HuH-7.5 (cell line): ENCODE results near the gene KDELR1.
A peak's percentile ranks its signal among the peaks of the same experiment; 100 is the strongest.
"Not testable (repeated sequence)": the region's sequence is repeated elsewhere in the genome, so short reads cannot be mapped to it uniquely, and the experiment has no call there.

ENCODE experiments used
- DNase-seq: peaks from one replicate; pipeline ENCODE4 v3.0.0; 2011; ENCODE audit warnings: low spot score

Gene KDELR1

DNA sequence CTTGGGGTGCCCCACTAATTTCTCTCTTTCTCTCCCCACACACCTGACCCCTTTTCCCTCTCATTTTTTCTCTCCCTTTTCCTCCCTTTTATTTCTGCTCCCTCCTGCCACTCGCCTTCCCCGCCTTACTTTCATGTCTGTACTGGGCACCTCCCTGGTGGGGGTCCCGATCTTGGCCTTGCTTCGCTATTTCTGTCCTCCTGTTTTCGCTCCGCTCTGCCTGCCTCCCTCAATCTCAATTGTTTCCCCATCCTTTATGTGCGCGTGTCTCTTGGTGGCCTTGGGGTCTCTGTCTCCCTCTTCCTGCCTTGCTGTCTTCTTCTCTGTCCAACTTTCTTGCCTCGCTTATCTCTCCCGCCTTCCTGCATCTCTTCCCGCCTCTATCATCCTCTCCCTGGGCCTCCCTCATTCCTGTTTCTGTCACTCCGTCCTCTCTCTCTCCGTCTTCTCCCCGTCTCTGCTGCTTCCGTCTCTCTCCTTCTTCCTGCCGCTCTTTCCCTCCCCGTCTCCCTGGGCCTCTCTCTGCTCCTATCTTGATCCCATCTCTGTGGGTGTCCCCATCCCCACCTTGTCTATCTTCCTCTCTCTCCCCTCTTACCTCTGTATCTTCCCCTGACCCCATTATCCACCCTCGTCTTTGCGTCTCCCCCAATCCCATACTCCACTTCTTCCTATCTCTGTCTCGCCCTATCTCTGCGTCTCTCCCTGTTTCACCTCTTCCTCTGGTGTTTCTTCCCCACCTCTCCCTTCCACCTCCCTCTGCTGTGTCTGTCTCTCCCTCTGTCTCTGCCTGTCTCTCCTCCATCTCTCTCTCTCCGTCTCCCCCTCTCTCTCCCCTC lies 6.1 kb upstream of the KDELR1 start:
- peak; percentile 37 for DNase-seq

DNA sequence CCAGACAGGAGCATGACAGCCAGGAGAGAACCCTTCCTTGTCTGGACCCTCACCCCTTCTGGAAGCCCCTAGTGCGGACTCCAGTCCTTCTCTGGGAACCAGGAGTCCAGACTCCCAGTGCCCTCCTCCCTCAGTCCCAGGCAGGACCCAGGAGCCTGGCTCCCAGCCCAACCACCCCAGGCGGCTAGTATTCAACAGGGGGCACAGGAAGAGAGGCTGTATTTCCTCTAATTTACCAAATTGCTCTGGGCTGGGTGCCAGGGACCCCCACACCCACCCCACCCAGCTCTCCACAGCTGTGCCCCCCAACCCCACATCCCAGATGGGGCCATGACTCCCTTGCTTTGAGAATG lies 5.4 kb upstream of the KDELR1 start:
- DNase-seq = no peak

DNA sequence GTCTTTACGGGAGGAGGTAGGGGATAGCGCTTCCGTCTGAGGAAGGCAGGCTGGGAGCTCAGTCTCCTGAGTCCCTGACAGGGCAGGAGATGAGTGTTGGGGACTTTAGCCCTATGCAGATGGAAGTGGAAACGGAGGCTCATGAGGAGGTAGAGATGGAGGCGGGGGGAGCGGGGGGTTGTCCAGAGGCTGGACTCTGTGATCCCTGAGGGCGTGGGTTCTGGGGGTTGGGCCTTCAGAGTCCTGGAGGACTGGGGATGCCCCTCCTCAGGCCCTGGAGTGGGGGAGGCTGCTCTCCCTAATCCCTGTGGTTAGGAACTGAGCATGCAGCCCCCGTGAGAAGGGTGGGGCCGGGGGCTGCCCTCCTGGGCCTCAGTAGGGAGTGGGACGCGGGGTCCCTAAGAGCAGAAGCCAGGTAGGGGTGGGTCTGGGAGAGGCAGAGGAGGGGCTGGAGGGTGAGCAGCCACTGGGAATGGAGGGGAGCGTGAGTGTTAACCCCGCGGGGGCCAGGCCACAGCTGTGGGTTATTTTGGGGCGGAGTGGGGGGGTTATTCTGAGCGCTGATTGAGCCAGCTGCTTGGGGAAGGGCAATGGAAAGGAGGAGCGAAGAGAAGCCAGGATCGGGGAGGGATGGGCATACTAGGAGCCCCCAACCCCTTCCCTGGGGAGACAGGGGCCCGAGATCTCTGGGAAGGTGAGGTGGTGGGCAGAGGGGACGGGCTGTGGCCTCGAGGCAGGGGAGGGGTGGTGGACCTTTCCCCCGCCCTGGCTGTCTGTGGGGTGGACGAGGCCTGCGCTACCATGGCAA lies 4.9 kb upstream of the KDELR1 start:
- DNase-seq = peak; percentile 38

DNA sequence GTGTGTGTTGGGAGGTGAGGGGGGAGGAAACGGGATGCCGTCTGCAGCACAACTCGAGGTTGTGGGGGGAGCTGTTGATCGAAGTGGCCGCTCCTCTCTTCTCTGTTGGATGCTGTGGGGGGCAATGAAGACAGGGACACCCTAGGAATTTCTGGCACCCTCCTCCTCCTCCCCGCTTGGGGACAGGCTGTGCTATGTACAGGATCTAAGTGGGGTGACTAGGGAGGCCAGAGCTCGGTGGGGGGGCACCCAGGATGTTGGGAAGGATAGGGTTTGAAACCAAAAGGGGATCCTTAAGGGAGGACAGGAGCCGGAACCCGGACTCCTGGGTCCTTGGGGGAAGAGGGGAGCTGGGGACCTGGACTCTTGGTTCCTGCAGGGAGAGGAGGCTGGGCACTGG lies 4.1 kb upstream of the KDELR1 start:
- no peak for DNase-seq

DNA sequence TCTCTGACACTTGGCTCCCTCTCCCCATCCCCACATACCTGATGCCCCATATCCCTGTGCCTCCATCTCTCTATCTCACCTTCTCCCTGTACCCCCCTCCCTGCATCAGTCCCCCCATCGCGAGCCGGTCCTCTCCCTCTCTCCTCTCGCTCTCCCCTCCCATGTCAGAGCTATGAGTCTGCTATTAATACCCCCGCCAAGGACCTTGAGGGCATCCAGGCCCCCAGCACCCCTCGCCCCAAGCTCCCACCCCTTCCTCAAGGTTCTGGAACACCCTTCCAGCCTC lies 3.8 kb upstream of the KDELR1 start:
- peak; percentile 22 for DNase-seq

DNA sequence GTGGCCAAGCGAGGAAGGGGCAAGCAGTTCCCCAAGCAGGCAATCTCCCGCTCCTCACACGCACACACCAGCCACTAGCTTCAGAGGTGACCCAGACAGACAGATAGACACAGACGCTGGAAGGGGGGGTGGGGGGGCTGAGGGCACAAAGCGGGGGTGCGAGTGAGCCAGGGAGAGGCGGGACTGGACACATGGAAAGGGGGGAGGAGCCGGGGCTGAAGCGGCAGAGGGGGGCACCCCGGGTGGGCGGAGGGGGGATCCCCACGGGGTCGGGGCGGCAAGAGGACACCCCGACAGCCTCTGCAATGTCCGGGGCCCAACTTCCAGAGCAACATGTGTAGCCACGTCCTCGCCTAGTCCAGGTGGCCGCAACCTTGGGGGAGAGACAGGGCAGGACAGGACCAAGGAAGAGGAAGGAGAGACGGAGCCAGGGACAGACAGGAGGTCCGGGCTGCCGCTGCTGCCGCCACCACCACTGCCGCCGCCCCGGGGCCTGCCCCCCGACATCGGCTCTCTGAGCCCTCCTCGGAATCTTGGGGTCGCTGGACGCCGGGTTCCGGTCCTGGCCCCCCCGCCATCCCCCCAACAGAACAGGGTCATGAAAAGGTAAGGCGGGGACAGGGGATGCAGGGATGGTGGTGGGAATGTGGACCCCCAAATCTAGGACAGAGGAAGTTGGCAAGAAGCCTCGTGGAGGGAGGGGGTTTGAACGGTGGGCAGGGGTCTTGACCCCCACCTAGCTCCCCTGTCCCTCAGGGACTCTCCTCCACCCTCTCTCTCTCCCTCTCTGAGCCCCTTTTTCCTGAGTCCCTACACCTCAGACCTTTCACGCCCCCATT lies 3.2 kb upstream of the KDELR1 start:
- DNase-seq = peak; percentile 30

DNA sequence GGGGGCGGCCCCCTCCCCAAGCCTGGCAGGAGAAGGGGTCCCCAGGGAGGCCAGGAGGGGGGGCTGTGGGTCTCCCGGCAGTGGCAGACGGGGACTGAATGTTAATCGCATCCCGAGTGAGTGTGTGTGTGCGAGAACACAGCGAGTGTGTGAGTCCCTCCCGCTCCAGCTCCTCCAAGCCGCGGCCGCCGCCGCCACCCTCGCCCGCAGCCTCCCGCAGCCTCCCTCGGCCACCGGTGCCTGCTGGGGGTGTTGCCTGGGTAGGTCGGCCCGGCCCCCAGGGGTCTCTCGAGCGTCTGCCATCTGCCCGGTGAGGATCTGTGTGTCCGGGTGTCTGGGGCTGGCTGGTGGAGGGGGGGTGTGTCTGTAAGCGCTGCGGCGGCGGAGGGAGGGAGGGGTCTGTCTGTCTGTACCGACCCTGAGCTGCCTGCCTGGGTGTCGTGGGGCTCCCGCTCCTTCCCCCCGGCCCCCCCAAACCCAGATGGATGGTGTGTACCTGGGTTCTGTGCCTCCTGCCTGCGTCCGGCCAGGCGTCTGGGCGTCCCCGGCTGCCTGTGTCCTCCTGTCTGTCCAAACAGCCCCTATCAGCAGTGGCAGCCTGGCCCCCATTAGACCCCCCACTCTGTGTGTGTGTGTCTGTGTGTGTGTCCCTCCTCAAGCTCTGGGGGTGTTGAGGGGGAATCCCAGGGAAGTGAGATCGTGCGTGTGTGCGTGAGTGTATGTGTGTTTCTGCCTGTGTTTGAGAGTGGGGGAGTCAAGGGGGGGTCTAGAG lies 2.4 kb upstream of the KDELR1 start, which contains the start of gene GRIN2D:
TSS of gene GRIN2D (plus strand) at position 110 of the 772 bp plus-strand sequence. CDS start 4,725 bp downstream, outside the sequence.
- DNase-seq = peak; percentile 61

DNA sequence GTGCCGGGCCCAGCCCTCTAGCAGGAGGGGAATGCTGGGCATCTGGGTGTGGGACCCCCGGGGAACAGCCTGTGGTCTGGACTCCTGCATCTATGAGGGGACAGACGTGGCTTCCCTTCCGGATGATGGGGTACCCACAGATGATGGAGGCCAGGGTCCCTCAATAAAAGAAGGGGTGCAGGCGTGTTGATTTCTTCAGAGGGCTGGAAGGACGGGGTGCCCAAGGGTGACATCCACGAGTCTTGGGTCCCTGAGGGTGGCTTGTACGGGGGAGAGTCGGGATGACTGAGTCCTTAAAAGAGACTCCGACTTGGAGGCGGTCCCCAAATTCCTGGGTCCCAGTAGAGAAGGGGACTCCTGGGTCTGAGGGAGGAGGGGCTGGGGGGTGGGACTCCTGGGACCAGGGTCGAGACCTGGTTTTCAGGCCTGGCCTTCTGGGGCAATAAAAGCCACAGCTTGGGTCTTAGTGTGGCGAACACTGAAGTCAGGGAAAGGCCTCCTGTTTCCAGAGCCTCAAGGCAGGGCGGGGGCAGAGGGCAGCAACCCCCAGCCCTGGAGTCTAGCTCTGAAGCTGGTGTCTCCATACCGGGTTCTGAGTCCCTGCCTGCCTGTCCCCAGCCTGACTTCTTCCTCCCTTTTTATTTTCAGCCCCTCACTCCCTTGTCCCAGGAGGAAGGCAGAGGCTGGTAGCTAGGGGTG lies 1.7 kb upstream of the KDELR1 start:
- DNase-seq = peak; percentile 18

DNA sequence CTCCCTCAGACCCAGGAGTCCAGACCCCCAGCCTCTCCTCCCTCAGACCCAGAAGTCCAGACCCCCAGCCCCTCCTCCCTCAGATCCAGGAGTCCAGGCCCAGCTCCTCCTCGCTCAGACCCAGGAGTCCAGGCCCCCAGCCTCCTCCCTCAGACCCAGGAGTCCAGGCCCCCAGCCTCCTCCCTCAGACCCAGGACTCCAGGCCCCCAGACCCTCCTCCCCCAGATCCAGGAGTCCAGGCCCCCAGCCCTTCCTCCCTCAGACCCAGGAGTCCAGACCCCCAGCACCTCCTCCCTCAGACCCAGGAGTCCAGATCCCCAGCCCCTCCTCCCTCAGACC lies 624 bp upstream of the KDELR1 start:
- DNase-seq = not testable (repeated sequence)

DNA sequence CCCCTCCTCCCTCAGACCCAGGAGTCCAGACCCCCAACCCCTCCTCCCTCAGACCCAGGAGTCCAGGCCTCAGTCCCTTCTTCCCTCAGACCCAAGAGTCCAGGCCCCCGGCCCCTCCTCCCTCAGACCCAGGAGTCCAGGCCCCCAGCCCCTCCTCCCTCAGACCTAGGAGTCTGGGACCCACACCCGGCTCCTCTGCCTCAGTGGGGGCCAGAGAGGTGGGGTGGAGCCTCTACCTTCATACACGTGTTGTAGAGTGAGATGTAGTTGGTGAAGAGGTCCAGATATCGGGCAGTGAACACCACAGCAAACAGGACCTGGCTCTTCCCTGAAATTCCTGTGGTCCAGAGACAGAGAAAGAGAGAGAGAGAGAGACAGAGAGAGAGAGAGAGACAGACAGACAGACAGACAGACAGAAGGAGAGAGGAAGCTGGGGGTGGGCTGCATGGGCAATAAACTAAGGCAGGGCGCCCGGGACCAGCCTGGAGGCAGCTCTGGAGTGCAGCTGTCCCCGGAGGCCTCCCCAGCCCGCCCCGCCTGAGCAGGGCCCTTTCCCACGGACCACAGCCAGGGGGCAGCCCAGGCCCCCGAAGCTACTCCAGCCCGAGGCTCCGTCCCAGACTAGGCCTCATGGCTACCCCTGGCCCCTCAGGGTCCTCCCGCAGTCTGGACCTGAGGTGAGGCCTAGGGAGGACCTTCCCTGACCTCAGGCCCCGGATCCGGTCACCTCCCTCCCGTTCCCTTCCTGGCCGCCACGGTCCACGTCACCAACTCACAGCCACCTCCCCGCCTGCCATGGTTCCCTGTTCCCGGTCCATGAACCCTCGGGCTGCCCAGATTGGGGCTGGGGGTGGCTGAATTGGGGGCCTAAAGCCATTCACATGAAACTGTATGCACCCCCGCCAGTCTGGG lies 907 bp downstream of the KDELR1 start:
- peak; percentile 76 for DNase-seq

DNA sequence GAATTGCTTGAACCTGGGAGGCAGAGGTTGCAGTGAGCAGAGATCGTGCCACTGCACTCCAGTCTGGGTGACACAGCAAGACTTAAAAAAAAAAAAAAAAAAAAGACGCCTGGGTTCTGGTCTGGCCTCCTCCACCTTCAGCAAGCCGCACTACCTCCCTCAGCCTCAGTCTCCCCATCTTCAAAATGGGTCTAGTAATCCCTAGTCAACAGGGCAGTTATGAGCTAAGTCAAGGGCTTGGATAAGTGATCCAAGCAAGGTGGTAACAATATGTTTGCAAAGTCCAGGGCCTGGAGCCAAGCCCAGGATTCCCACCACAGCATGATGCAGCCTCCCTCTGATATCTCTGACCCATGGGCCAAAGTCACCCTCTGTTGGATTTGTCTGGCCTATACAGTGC lies 4.4 kb downstream of the KDELR1 start:
- DNase-seq = no peak

DNA sequence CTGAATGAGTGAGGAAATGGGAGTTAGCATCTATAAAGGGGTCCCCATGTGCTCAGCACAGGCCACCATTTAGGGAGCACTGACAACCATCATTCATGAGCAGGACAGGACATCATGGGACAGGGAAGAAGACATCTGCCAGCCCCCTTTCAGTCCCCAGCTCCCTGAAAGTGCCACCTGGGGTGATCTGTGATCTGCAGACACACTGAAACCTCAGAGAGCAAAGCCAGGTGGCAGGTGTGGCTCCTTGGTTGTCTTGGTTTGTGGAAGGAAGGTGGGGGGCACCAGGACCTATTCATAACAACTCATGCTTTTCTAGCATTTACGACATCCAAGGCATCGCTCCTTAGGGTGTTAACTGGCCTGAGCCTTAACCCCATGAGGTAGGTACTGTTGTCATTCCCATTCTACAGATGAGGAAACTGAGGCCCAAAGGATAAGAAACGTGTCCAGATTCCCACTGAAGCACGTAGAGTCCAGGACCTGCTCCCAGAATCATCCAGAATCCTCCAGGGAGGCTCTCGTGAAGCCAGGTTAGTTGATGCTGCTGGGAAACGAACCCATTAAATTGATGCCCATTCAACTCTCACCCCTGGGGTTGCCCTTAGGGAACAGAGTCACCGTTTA lies 5.8 kb downstream of the KDELR1 start:
- no peak for DNase-seq

DNA sequence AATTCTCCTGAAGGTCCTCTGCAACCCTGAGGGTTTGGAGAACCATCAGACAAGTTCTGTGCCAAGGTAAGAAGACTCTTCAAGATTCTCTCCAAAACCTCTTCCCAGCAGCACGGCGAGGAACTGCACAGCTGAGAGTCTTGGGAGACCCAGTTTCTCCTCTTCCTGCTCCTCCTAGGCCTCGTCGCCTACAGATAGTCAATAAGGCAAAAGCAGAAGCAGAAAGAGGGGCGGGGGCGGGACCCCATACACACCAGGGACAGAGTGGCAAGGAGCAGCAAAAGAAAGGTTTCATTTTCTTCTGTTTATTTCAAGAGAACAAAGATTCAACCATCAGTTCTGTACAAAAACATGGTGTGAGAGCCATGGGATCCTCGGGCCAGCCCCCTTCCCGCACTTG lies 9.1 kb downstream of the KDELR1 start:
- no peak for DNase-seq

DNA sequence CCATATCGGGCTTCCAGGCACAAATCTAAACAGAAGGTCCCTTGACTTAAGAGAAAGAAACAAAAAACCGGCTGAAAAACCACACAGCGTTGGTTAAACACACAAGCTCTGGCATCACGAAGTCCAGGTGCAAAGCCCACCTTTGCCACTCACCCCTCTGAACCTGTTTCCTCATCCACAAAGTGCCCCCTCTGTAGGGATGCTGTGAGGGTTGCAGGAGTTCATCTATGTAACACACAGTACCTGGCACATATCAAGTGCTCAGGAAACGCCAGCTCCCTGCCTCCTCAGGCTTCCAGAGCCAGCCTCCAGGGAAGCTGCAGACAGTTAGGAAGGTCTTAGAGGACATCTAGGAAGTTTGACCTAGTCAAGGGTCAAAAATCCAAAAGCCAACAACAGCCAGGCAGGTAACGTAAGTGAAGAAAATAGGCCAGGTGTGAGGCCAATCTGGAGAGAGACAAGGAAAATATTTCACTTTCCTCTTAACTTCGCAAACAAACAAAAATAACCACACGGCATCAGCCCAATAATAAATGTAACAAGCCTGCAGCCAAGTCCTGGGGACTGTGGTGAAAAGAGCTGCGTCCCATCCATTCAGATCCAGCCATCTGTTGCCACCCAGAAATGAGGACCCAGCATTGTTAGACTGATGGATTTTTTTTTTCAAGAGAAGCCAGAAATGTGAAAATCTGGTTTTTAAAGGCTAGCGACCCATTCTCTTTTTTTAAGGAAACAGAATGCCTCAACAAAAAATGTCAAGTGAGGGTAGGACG lies 10.0 kb downstream of the KDELR1 start:
- DNase-seq = no peak

DNA sequence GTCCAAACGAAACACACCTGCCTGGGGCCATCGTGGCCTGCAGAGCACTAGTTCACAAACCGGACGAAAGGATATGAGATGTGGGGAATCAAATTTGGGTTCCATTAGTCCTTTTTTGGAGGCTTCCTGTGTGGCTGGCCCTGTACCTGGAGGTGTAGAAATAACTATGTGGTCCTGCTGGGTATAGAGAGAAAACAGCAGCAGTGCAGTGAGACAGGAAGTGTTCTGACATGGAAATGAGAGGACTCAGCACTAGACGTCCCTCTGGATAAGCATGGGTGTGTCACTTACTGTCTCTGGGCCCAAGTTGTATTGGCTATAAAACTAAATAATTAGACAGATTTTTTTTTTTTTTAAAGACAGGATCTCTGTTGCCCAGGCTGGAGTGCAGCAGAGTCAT lies 12.3 kb downstream of the KDELR1 start:
- no peak for DNase-seq

DNA sequence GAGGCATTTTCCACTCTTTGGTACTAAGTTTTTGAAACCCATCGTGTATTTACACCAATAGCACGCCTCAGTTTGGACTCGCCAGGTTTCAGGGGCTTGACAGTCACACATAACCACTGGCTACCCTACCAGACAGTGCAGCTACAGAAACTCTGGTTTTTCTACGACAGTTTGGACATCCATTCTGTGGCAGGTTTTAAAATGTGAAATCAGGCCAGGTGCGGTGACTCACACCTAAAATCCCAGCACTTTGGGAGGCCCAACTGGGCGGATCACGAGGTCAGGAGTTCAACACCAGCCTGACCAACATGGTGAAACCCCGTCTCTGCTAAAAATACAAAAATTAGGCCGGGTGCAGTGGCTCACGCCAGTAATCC lies 13.2 kb downstream of the KDELR1 start:
- DNase-seq = no peak

DNA sequence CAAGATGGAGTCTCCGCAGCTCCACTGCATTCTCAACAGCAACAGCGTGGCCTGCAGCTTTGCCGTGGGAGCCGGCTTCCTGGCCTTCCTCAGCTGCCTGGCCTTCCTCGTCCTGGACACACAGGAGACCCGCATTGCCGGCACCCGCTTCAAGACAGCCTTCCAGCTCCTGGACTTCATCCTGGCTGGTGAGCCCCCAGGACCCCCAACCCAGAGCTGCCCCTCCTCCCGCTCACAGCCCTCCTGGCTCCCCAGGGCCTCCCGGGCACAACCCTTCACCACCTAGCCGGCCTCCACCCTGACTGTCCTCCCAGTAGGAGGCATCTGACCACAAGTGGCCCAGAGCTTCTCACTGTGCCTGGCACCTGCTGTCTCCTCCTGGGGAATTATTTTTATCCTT lies 17.8 kb downstream of the KDELR1 start:
- DNase-seq = no peak

DNA sequence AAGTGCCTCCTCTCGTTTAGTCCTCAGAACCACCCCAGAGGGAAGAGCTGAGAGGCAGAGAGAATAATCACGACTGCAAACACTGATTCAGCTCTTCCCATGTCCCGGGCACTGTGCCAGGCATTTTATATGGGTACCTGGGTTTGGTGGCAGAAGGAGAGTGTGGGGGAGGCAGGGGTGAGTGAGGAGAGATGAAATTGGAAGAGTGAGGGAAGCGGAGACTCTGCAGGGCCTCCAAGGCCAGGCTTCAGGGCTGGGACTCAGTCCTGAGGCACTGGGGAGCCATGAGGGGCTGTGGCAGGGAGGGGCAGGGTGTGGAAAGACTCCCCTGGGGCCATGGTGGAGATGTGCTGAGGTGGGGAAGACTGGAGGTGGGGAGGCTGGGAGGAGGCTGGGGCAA lies 18.4 kb downstream of the KDELR1 start:
- no peak for DNase-seq

DNA sequence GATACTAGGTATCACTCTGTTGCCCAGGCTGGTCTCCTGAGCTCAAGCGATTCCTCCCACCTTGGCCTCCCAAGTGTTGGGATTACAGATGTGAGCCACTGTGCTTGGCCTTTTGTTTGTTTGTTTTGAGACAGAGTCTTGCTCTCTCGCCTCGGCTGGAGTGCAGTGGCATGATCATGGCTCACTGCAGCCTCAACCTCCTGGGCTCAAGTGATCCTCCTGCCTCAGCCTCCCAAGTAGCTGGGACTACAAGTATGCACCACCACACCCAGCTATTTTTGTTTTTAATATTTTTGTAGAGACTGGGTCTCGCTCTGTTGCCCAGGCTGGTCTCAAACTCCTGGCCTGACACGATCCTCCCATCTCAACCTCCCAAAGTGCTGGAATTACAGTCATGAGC lies 19.6 kb downstream of the KDELR1 start:
- DNase-seq = not testable (repeated sequence)
